NCI-H2227 treated with DMSO at 0.1 percent for 48 hours (cell line): ENCODE data around the gene HMCES.
"Not testable (repeated sequence)": the region's sequence is repeated elsewhere in the genome, so short reads cannot be mapped to it uniquely, and the experiment has no call there.

ENCODE experiments used
- DNase-seq: peaks from one replicate; lab custom pipeline; 2025; lab: John Stamatoyannopoulos, UW

Gene HMCES

DNA sequence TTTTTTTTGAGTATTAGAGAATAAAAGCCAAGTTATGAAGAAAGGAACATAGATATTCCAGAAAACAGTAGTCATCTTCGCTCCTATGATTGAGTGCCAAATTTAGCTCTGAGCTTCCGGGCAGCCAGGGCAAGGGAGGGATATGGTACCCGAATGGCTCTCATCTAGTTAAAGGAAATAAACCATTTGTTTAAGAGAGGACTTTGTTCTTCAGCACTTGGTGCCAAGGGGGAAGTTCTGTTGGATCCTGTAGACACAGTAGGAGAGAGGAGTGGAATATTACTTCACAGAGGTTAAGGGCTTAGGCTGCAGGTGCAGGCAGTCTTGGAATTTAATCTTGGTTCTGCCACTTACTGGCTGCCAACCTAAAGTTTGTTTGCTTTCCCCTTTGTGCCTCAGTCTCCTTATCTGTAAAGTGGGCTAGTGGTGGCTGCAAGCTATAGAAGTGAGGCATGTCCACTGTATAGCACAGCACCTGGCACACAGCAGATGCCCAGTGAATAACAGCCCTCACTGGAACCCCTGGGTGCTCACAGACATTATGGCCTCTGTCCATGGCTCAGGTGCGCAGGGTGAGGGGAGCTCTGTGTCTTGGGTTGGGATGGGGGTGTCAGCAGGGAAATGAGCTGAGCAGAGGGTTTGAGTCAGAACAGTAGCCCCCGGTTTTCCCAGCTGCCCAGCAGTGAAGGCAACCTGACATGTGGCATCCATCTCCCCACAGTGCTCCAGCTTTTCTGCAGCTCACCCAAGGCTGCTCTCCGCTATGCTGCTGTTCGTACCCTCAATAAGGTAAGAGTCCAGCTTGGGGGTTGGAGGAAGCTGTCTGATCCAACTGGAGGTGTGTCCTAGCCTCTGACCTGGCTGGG lies 18.8 kb upstream of the HMCES start:
- DNase-seq, result no peak

DNA sequence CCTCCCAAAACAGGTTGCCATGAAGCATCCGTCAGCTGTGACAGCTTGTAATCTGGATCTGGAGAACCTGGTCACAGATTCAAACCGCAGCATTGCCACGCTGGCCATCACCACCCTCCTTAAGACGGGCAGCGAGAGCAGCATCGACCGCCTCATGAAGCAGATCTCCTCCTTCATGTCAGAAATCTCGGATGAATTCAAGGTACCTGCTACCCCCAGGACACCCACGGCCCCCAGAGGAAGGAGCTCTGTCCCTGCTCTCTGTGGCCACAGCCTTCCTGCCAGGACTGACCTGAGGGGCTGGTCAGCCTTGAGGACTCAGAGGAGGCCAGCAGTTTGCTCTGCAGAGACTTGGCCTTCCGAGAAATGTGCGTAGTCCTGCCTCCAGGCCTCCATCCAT lies 18.1 kb upstream of the HMCES start:
- no peak for DNase-seq

DNA sequence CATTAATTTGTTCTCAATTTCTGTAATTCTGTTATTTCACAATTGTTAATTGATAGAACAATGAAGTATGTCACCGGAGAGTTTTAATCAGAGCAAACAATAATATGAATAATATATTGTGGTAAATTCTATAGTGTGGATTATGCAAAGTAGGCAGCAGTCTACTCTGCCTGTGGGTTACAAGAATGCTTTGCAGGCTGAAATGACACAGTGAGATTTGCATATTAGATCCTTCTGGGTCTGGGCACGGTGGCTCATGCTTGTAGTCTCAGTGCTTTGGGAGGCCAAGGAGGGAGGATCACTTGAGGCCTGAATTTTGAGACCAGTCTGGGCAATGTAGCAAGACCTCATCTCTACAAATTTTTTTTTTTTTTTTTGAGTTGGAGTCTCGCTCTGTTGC lies 16.8 kb upstream of the HMCES start:
- DNase-seq, result no peak

DNA sequence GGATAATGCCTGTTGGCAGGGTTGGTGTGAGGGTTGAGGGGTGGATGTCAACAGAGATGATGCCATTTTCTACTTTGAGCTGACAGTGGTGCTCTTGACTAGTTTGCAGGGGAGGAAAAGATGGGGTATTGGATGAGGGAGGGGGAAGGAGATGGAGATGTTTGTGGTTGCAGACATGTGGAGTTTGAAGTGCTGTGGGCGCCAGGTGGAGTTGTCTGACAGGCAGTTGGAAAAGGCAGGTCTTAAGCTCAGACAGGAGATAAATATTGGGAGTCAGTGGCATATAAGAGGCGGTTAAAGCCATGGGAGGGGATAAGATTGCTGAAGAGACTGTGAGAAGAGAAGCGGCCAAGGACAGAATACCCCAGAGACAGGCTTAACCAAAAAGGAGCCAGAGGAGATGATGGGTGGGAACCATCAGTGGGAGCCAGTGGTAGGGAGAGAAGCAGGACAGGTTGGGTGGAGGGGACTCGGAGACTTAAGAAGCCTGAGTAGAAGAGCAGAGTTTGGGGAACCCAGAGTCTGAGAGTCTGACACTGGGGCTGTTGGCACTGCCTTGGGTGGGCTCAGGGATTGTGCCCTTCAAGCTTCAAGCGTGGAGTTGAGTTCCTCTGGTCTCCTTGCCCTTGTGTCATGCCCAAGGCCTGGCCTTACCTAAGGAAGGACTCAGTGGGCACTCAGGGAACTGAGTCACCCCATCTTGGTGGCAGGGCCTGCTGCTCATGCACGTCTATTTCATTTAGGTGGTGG lies 15.3 kb upstream of the HMCES start:
- peak; percentile 4 for DNase-seq

DNA sequence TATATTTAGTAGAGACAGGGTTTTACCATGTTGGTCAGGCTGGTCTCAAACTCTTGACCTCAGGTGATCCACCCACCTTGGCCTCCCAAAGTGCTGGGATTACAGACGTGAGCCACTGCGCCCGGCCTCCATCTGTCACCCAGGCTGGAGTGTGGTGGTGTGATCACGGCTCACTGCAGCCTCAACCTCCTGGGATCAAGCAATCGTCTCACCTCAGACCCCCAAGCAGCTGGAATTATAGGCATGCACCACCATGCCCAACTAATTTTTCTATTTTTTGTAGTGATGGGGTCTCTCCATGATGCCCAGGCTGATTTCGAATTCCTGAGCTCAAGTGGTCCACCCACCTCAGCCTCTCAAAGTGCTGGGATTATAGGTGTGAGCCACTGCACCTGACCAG lies 13.7 kb upstream of the HMCES start:
- not testable (repeated sequence) for DNase-seq

DNA sequence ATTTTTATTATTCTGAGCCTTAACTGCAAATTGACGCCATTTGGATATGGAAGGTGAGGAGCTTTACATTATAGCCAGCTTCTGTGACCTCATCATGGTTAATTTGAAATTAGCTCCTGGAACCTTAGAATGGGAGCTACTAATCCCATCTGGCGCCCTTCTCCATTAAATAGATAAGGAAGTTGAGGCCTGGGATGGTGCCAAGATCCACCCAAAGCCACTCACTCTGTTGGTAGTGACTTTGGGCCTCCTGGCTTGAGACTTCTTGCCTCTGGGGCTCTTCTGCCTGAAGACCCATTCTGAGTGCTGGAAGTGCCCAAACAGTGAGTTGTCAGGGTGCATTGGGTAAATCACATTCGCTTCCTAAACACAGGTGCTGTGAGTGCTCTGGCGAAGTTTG lies 12.0 kb upstream of the HMCES start:
- DNase-seq, result no peak

DNA sequence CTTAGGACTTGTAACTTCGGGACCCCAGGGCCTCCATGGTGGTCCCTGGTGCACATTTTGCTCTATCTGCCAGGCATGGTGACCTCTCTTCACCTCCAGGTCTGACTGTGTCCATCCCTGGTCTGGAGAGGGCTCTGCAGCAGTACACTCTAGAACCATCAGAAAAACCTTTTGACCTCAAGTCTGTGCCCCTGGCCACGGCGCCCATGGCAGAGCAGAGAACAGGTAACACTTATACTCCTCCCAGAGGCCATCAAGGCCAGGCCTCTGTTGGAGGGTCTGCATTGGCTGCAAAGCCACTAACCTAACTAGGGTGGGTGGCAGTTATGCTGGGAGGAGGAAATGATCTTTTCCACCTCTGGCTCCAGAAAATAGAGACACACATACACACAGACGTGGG lies 10.3 kb upstream of the HMCES start:
- no peak for DNase-seq

DNA sequence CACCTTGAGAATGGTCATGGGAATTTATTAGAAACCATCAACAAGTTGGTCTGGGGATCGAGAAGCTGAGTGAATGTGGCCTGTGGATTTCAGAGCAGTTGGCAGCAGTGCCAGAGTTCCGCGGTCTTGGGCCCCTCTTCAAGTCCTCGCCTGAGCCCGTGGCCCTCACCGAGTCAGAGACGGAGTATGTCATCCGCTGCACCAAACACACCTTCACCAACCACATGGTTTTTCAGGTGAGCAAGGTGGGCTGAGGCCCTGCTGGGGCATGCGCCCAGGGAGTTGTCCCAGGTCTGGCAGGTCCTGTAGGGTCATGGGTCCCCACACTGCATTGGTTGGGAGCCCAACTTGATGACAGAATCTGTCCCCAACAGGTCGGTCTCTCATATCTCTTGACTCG lies 7.0 kb upstream of the HMCES start:
- no peak for DNase-seq

DNA sequence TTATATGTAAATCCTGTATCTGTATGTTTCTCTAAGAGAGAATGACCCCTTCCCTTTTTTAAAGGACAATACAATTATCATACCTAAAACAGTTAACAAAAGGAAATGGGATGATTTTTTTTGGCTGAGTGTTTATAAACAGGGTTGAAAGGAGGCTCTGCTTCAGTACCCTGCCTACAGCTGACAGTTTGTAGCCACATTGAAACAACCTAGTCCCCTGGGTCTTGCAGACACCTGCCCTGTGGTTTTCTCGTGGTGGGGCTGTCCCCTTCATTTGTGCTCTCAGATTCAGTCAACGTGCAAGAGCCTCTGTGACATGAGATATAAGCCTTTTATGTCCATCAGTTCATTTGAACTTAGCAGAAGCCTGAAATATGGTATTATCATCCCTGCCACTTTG lies 2.3 kb upstream of the HMCES start:
- DNase-seq, result no peak

DNA sequence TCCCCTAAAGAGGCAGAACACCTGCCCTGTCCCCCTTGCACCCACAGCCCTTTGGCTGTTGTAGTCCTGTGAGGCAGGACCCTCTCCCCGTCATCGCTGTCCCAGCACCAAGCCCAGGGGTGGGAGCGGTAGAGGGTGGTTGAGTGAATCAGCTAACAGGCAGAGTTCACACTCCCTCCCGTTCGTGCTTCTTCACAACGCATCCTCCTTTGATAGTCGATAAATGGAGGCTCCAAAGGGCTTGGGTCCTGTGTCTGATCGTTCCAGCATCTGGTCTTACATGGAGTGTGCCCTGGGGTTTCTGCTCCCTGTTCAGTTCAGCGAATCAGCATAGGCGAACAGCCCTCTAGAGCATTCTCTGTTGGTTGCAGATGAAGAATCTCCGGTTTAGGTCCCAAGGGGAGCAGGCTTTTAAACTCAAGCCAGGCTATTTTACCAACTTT lies 820 bp upstream of the HMCES start:
- no peak for DNase-seq

DNA sequence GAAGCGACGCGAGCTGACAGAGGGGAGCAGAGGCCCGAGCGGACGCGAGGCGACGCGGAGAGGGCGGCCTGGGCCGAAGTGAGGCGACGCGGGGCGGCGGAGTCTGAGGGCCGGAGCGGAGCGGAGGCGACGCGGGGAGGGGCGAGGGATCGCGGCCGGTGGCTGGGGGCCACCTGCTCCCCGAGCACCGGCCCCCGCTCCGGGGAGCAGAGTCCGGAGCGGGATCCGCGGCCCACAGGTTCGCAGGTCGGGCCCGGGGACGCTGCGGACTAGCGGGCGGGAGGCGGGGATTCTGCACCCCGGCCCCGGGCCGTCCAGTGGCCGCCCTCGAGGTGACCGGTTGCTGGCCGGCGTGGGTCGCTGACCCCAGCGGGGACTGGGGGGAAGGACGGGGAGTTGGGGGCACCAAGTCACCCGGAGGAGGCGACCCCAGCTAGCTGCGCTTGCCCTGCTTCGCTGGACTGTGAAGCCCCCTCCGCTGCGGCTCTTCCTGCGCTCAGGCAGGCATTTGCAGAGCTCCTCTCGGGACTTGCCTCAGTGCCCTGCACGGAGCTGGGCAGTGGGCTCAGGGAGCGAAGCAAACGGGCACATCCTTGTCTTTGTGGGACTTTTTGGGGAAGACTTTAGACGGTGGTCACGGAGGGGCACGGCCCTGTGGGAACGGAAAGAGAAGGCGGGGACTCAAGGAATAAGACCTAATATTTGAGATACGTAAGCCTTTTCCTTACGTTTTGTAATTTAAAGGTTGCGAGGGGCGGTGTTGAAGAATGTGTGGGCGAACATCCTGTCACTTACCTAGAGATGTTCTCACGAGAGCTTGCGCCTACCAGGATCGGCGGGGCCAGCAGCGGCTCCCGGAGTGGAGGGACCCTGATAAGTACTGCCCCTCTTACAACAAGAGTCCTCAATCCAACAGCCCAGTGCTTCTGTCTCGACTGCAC lies 566 bp downstream of the HMCES start:
- DNase-seq, result peak; percentile 41

DNA sequence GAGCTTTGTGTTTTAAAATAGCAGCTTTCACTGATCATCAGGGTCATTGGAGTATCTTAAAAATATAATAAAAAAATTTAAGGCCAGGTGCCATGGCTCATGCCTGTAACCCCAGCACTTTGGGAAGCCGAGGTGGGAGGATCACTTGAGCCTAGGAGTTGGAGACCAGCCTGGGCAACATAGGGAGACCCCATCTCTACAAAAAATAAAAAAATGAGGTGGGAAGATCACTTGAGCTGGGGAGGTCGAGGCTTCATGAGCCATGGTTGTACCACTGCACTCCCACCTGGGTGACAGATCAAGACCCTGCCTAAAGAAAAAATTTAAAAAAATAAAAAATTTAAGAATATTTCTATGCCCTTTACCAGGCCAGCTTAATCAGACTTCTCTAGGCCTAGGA lies 1.5 kb downstream of the HMCES start:
- DNase-seq, result no peak

DNA sequence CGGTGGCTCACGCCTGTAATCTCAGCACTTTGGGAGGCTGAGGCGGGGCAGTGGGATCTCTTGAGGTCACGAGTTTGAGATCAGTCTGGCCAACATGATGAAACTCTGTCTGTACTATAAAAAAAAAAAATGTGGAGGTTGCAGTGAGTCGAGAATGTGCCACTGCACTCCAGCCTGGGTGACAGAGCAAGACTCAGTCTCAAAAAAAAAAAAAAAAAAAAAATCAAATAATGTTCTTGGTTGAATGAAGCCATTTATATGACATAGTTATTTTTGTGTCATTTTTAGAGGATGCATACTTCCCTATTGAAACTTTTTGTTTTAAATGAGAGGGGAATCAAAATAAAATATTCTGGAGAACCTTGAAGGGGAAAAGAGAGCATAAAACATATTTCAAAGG lies 3.1 kb downstream of the HMCES start:
- DNase-seq, result no peak

DNA sequence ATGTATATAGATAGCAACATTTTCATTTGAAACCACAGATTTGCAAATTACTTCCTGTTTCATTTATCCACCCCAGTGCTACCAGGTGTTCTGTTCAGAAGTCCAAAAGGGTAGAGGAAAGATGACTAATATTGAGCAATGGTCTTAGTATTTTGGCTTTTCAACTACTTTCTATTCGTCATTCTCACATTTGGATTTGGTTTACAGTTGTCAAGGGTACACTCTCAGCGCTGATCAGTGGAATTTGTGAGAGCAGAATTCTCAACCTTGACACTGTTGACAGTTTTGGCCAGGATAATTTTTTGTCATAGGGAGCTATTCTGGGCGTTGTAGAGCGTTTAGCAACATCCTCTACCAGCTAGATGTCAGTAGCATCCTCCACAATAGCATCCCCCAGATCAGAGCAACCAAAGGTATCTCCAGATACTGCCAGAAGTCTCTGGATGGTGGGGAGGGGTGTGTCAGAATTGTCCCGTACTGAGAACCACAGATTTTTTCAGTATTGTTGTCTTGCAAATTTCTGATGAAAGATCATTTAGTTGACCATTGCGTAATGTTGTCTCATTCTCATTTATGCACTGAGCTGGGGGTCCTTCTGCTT lies 4.2 kb downstream of the HMCES start:
- DNase-seq, result no peak

DNA sequence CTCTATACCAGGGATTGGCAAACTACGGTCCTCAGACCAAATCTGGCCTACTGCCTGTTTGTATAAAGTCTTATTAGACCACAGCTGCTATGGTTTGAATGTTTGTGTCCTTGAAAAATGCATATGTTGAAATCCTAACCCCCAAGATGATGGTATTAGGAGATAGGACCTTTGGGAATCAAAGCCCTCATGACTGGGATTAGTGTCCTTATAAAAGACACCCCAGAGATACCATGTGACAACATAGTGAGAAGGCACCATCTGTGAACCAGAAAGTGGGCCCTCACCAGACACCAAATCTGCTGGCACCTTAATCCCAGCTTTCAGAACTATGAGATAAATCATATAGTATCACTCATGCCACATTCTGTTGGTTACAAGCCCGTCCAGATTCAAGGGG lies 7.4 kb downstream of the HMCES start:
- DNase-seq, result no peak

DNA sequence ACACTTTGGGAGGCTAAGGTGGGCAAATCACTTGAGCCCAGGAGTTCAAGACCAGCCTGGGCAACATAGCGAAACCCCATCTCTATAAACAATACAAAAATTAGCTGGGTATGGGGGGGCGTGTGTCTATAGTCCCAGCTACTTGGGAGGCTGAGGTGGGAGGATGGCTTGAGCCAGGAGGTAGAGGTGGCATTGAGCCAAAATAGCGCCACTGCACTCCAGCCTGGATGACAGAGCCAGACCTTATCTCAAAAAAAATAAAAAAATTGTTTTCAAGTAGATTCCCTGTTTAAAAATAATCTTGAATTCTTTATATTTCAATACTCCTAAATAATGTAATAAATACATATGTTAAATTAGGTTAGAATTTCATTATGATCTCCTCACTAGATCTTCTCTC lies 9.8 kb downstream of the HMCES start:
- DNase-seq, result no peak

DNA sequence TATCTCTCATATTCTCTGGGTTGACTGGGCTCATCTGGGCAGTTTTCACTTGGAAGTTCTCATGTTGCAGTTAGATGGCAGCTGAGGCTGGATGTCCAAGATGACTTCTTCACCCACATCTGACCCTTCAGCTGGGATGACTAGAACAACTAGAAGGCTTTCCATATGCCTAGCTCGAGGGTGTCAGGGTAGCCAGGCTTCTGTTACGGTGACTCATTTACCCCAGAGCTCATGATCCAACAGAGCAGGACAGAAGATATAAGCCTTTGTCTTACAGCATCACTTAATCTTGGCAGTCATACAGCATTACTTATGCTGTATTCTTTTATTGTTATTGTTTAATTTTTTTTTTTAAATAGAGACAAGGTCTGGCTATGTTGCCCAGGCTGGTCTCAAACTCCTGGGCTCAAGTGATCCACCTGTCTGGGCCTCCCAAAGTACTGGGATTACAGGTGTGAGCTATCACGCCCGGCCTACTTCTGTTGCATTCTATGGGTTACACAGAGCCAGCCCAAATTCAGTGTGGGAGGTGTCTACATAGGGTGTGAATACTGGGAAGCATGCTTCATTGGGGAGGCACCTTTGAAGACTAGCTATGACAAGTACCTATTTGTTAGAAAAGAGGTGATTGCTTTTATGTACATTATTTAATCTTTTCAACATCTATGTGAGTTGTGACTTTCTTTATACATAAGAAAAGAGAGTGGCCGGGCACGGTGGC lies 10.7 kb downstream of the HMCES start:
- DNase-seq, result no peak

DNA sequence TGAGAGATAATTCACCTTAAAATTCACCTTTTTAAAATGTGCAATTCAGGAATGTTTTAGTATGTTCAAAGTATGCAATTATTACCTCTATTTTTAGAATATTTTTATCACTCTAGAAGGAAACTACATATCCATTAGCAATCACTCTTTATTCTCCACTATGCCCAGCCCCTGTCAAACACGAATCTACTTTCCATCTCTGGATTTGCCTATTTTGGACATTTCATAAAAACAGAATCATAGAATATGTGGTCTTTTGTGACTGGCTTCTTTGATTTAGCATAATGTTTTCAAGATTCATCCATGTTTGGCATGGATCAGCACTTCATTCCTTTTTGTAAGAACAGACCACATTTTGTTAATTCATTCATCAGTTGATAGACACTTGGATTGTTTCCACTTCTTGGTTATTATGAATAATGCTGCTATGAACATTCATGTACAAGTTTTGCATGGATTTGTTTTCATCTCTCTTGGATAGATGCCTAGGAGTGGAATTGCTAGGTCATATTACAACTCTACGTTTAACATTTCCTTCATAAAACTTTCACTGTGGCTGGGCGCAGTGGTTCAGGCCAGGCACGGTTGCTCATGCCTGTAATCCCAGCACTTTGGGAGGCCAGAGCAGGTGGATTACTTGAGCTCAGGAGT lies 12.7 kb downstream of the HMCES start:
- no peak for DNase-seq

DNA sequence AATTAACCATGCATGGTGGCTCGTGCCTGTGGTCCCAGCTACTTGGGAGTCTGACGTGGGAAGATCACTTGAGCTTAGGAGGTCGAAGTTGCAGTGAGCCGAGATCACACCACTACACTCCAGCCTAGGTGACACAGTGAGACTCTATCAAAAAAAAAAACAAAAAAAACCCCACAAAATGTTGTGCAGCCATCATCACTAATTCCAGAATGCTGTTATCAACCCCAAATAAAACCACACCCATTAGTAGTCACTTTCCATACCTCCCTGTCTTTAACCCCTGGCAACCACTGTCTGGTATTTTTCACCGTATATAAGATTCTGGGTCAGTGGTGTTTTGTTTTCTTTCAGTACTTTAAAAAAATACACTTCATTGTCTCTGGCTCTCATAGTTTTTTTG lies 16.6 kb downstream of the HMCES start:
- no peak for DNase-seq

DNA sequence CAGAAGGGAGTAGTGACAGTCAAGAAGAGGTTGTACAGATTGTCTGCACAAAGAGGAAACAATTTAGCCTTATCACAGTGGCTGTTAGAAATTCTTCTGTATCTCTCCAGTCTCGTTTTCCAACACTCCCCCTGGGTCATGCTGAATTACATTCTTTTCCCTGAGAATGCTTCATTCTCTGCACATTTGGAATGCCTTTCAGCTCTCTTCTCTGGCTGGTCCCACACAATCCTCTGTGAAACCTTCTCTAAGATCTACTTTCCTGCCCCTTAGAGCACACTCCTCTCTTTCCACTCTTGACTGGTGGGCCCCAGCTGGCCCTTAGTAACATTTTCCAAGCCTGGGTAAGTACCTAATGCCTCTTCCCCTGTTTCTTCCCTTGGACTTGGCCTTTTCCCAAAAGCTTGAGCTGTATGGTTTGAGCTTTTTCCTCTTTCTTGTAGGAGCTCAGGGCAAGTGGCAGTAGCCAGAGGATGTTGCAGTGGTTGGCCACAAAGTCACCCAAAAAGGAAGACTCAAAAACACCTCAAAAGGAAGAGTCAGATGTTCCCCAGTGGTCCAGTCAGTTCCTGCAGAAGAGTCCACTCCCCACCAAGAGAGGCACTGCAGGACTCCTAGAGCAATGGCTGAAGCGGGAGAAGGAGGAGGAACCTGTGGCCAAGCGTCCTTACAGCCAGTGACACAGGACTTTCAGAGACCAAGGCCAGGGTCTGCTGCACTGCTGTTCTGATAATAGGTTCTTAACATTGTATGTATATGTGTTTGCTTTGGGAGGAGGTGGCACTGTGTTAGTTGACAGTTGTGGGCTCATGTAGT lies 25.7 kb downstream of the HMCES start:
- no peak for DNase-seq
